ENCODE results near the gene CADPS. TPM values are rescaled to one million over a fixed set of nuclear protein-coding genes. Genes with fewer than 3 reads are reported as not detected.

The CADPS gene
- polyA plus RNA-seq, 1 experiment: 0.12 TPM

DNA sequence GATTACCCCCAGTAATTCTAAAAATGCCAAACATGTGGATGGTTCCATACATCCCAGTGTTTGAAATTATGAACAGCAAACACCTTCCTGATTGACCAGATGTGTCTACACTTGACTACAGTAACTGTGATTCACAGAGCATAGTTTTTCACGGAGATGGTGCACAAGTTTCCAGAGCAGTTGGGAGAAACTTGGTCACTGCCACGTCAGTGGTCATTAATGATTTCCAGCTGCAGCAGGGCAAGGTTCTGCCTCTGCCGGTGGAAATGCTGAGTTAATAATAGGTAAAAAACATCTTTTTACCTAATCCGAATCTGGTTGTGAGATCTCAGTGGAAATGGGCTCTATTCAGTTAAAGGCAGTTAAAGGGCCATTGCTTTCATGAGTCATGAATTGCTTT, 347.7 kb downstream of the CADPS start:
- Histone ChIP-seq H3K27ac (ENCODE audit: low read depth, low read length) (no peak overlapping the region), H3K4me3 (ENCODE audit: low read depth, low read length) (no peak overlapping the region), H3K27me3 (ENCODE audit: control insufficient read depth, insufficient read depth, low read length) (no peaks in the 10 kb centered on the region), H3K9me3 (ENCODE audit: control insufficient read depth, insufficient read depth, low read length) (no peaks in the 10 kb centered on the region)
- CTCF ChIA-PET: no interaction called here
- POLR2A ChIA-PET: no interaction called here
- no peak for DNase-seq (ENCODE audit: low read depth, low spot score)
- TF ChIP-seq, protein P1, sequence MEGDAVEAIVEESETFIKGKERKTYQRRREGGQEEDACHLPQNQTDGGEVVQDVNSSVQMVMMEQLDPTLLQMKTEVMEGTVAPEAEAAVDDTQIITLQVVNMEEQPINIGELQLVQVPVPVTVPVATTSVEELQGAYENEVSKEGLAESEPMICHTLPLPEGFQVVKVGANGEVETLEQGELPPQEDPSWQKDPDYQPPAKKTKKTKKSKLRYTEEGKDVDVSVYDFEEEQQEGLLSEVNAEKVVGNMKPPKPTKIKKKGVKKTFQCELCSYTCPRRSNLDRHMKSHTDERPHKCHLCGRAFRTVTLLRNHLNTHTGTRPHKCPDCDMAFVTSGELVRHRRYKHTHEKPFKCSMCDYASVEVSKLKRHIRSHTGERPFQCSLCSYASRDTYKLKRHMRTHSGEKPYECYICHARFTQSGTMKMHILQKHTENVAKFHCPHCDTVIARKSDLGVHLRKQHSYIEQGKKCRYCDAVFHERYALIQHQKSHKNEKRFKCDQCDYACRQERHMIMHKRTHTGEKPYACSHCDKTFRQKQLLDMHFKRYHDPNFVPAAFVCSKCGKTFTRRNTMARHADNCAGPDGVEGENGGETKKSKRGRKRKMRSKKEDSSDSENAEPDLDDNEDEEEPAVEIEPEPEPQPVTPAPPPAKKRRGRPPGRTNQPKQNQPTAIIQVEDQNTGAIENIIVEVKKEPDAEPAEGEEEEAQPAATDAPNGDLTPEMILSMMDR (IDR thresholded peaks at IDR 0.05; ENCODE audit: low read depth, low read length): no peak

DNA sequence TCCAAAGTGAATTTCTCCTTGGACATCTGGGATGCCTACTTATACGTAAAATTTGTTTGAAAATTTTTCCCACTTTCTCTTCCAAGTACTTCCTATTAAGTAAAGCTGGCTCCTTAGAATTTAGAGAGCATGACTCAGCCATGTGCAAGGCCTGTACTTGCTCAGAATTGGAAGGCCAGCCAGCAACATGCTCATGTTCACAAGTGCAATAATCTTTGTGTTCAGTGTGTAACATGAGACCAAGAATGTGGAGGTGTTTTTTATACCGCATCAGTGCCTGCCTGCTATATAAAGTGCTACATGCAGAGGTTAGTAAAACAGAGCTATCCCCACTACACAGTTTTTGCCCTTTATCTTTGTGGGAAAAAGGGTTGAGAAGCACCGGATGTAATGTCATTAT, 349.9 kb downstream of the CADPS start:
- no peak for DNase-seq (ENCODE audit: low read depth, low spot score)
- ChIA-PET CTCF (no interaction called here), POLR2A (no interaction called here)
- no peak overlapping the region for H3K27ac ChIP-seq (ENCODE audit: low read depth, low read length)
- no peak overlapping the region for H3K4me3 ChIP-seq (ENCODE audit: low read depth, low read length)
- H3K9me3 ChIP-seq (ENCODE audit: control insufficient read depth, insufficient read depth, low read length): no peaks in the 10 kb centered on the region
- TF ChIP-seq, protein P1 (IDR thresholded peaks at IDR 0.05; ENCODE audit: low read depth, low read length): no peak
- no peaks in the 10 kb centered on the region for H3K27me3 ChIP-seq (ENCODE audit: control insufficient read depth, insufficient read depth, low read length)

DNA sequence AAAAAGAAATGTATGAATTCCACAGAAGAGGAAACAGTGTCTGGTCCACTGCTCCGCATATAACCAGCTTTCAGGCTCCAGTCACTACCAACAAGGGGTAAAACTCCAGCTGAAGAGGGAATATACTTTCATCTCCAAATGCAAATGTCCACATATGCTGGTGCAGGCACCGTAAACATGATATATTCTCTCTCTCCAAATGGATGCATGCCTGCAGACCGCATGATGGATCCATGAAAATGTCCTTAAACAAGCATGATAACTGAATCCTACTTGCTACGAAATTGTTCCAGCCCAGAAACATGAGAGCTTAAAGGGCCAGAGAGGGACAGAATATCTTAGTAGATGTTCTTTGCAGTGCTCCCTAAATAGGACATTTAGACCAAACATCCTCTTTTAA, 351.5 kb downstream of the CADPS start:
- CTCF ChIA-PET: no interaction called here
- POLR2A ChIA-PET: no interaction called here
- DNase-seq (ENCODE audit: low read depth, low spot score): no peak
- H3K27me3 ChIP-seq (ENCODE audit: control insufficient read depth, insufficient read depth, low read length): no peaks in the 10 kb centered on the region
- H3K9me3 ChIP-seq (ENCODE audit: control insufficient read depth, insufficient read depth, low read length): no peaks in the 10 kb centered on the region
- TF ChIP-seq, protein P1 (IDR thresholded peaks at IDR 0.05; ENCODE audit: low read depth, low read length): no peak
- H3K27ac ChIP-seq (ENCODE audit: low read depth, low read length): no peak overlapping the region
- no peak overlapping the region for H3K4me3 ChIP-seq (ENCODE audit: low read depth, low read length)

DNA sequence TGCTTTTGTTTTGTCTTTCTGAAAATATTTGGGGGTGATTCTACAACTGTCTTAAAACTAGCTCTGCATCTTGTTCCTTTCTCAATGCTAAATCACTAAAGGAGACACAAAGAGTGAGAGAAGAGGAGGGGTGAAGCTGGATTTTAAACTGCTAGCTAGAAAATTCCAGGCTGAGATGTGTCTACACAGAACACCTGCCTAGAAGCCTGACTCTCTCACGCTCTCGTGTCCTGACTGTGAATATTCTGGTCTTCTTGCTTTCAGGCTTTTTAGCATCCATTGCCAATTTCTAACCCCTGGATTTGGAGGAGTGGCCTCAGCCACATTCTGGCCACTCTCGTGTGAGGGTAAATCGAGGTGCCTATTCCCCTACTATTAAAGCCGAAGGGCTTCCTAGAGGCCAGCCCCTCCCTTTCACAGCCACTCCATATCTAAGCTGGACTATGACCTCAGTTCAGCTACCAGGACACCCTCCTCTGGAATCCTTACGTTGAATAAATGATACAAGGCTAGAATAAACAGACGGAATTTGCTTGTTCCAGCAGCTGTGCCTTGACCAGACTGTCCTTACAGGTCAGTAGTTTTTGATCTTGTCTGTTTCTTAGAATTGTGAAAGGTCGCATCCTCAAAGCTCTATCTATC, 353.6 kb downstream of the CADPS start:
- no peaks in the 10 kb centered on the region for H3K27me3 ChIP-seq (ENCODE audit: control insufficient read depth, insufficient read depth, low read length)
- TF ChIP-seq, protein P1 (IDR thresholded peaks at IDR 0.05; ENCODE audit: low read depth, low read length): no peak
- ChIA-PET CTCF (no interaction called here), POLR2A (no interaction called here)
- no peak overlapping the region for H3K27ac ChIP-seq (ENCODE audit: low read depth, low read length)
- H3K4me3 ChIP-seq (ENCODE audit: low read depth, low read length): no peak overlapping the region
- H3K9me3 ChIP-seq (ENCODE audit: control insufficient read depth, insufficient read depth, low read length): no peaks in the 10 kb centered on the region
- DNase-seq (ENCODE audit: low read depth, low spot score): no peak

DNA sequence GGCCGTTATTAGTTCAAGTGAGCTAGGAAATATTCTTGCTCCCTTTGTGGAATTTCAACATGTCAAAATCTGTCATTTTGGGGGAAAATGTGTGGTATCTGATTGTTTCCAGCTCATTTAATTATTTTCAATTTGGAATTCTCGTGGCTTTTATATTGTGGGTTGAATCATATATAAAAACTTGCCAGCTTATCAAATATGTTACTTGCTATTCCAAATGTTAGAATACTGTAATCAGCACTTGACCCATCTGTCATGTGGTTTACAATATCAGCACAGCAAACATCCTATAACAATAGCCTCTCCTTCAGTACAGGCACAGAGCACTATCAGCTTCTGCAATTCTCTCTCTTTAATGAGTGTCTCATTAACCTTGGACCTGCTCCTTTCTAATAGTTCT, 371.7 kb downstream of the CADPS start:
- no peaks in the 10 kb centered on the region for H3K9me3 ChIP-seq (ENCODE audit: control insufficient read depth, insufficient read depth, low read length)
- TF ChIP-seq, protein P1 (IDR thresholded peaks at IDR 0.05; ENCODE audit: low read depth, low read length): no peak
- ChIA-PET POLR2A (no interaction called here), CTCF (no interaction called here)
- H3K27ac ChIP-seq (ENCODE audit: low read depth, low read length): no peak overlapping the region
- no peaks in the 10 kb centered on the region for H3K27me3 ChIP-seq (ENCODE audit: control insufficient read depth, insufficient read depth, low read length)
- H3K4me3 ChIP-seq (ENCODE audit: low read depth, low read length): no peak overlapping the region
- DNase-seq (ENCODE audit: low read depth, low spot score): no peak
